SH-SY5Y (cell line): ENCODE results near the gene LRRC38.

Source experiments
- GATA2 ChIP-seq: IDR thresholded peaks from 2 replicates; pipeline ENCODE4 v1.6.1; 2011; ENCODE audit warnings: mild to moderate bottlenecking, low read depth, low read length
- GATA3 ChIP-seq: IDR thresholded peaks from 2 replicates; pipeline ENCODE4 v1.6.1; 2011; ENCODE audit warnings: low read depth, mild to moderate bottlenecking, low read length, moderate library complexity

DNA sequence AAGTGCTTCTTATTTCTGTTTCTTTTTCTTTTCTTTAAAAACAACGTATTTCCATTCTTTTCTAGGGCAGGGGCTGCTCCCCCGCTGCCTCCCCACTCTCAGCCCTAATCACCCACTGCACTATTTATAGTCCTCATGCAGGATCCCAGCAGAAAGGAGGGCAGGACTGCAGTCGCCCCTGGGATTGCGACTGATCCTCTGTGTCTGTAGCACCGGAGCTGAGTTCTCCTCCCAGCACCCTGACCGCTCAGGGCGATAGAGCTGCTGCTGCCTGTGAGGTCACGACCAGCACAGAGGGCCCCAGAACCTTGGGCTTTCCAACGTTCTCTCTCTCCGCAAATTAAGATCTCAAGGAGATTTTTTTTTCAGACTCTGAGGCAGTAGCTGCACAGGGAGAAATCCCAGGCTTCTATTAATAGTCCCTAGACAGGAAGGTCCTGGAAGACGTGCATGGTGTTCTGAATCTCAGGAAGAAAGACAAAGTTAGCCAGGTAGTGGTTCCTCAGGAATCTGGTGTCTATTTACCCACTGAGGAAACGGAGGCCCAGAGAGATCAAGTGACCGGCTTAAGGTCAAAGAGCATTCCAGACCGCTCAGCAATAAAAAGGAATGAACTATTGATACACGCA, 56.8 kb downstream of the LRRC38 start:
- TF ChIP-seq GATA3 = no peak
- TF ChIP-seq GATA2 = no peak
